Right kidney (tissue), 1 donor: ENCODE measurements around the gene LACTBL1.

Experiments
- DNase-seq: peaks from one replicate; pipeline ENCODE4 v3.0.0-alpha.2; 2016

LACTBL1 gene

GRCh38 chr1:22944346-22945055, 28.2 kb downstream of the LACTBL1 start:
- peak; percentile 39 for DNase-seq

GRCh38 chr1:22941257-22941656, 31.4 kb downstream of the LACTBL1 start:
- DNase-seq, result no peak

GRCh38 chr1:22936681-22937080, 36.0 kb downstream of the LACTBL1 start:
- DNase-seq, result no peak

DNA sequence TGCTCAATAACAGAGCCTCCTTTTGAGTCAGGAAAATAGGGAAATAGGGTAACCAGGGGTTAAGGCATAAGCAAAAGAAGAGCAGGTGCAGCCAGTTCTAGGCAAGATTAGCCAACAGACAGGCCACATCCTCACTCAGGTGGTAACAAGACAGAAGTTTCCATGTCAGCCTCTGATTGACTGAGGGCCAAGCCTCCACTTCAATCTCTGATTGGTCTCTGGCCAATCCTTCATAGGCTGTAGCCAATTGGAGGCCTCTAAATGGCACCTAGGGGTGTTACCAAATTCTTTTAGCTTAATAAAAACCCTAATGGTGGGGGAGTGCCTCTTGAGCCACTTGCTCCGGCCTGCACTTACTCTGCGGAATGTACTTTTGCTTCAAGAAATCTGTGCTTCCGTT, 37.2 kb downstream of the LACTBL1 start:
- no peak for DNase-seq

GRCh38 chr1:22932803-22933470, 39.7 kb downstream of the LACTBL1 start:
- no peak for DNase-seq

DNA sequence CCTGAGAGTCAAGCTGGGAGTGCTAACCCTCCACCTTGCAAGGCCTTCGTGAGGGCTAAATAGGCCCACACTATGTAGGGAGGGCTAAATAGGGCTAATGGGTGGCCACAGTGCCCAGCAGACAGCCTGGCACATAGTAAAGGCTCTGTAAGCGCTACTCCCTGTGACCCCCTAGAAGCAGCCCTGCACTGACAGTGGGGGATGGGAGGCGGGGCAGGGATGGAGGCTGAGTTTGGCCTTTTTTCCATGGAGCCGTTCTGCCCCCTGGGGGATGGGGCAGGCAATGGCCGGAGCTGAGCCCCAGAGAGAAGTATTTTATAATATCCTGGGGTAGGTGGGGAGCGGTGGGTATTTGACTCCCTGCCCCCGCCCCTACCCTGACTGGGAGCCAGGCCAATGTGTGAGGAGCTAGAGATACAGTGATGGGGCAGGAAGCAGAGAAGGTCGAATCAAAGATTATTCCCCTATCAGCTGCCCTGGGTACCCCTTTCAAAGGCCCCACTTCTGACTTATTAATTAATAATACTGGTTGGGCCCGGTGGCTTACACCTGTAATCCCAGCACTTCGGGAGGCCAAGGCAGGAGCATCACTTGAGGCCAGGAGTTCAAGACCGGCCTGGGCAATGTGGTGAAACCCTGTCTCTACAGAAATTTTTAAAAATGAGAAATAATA, 42.3 kb downstream of the LACTBL1 start:
- peak; percentile 22 for DNase-seq

- DNase-seq, result no peak
These were observed 47.6 kb downstream of the LACTBL1 start for GRCh38 chr1:22925111-22925510.

- DNase-seq, result no peak
These were observed 50.0 kb downstream of the LACTBL1 start for GRCh38 chr1:22922640-22923039.

- no peak for DNase-seq
These were observed 51.1 kb downstream of the LACTBL1 start for GRCh38 chr1:22921452-22922126.

DNA sequence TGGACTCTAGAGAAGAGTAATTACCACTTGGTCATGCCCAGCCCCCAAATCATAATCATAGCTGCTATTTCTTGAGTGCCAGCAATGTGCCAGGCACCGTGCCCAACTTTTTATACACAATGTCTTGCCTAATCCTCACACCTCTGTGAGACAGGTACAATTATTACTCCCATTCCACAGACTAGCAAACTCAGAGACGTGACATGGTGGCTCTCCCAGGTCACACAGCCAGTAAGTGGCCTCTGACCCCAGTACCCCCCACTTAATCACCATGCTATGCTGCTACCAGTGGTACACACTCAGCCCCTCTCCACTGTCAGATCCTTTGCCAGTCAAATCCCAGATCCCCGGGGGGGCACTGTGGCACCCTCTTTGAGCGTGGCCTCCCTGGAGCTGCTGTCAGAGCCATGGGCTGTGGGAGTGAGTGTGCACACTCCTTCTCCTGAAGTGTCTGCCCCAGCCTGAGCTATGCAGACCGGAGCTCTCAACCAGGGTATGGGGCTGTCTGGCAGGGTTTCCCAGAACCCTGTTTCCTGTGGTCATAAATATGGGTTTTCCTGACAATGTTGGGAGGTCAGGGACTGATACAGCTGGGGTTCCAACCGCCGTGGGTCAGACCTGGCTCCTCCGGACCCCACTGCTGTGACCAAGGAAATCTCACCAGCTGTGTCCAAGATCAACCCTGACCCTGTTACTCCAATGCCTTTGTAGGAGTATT, 51.8 kb downstream of the LACTBL1 start:
- DNase-seq, result no peak

DNA sequence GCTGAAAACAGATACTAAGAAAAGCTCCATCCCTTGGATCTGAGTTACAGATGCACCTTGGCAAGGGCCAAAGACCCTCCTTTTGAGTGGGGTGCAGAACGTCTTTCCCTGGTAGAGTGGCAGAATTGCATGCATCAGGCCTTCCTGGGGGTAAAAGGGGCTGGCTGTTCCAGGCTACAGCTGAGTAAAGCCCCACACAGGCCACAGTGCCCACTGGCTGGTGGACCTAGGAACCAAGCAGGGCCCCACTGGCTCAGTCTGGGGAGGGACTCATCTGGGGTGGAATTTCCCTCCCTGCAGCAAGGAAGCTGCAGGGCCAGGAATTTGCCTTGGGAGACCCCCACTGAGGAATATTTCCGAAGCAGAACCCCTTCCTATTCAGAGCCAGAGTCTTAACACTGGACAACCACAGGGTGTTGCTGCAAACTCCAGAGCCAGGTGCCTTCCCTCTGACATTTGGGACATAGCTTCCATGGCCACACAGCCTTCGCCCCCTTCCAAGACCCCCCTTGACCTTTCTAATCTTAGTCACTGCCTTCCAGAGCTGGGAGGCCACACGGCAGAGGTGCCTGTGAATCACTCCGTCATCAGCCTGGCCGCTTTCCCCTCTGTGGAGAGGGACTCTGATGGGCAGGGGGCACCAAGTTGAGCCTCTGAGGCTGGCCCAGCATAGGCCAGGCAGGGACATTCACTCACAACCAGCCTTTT, 52.5 kb downstream of the LACTBL1 start:
- no peak for DNase-seq

GRCh38 chr1:22919341-22920025, 53.2 kb downstream of the LACTBL1 start:
- no peak for DNase-seq

GRCh38 chr1:22918644-22919043, 54.0 kb downstream of the LACTBL1 start:
- no peak for DNase-seq

DNA sequence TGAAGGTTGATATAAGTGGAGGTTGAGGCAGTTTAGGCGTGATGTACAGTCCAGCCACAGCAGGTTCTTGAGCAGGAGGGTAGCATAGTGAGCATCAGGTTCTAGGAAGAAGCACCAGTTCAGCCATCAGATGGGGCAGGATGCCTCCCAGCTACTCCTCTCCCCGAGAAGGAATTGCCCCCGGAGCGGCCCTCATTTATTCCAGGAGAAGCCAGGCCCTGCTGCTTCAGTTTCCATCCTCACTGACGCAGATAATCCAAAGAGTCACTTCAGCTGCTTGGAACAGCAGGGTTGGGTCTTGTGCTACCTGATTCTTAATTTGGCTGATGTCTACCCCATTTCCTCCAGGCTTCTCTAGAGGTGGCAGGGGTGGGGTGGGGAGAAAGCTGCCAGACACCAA, 54.7 kb downstream of the LACTBL1 start:
- no peak for DNase-seq

GRCh38 chr1:22916471-22916820, 56.2 kb downstream of the LACTBL1 start:
- DNase-seq, result no peak

GRCh38 chr1:22915816-22916470, 56.7 kb downstream of the LACTBL1 start:
- DNase-seq, result no peak

DNA sequence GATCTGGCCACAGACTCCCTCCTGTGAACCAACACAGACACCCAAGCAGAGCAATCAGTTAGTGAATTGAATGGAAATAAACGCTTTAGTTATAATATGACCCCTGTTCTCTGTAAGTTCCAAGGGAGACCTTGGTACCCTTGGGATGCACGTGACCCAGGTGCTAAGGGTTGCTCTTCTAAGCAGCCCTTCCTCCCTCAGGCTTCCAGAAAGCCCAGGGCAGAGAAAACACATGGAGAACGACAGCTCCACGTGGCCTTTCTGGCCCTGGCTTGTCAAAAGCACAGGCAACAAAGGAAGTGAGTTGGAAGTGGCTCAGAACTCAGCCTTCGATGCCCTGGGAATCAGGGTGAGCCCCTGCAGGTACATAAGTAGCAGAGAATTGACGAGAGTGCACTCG, 57.4 kb downstream of the LACTBL1 start:
- no peak for DNase-seq

DNA sequence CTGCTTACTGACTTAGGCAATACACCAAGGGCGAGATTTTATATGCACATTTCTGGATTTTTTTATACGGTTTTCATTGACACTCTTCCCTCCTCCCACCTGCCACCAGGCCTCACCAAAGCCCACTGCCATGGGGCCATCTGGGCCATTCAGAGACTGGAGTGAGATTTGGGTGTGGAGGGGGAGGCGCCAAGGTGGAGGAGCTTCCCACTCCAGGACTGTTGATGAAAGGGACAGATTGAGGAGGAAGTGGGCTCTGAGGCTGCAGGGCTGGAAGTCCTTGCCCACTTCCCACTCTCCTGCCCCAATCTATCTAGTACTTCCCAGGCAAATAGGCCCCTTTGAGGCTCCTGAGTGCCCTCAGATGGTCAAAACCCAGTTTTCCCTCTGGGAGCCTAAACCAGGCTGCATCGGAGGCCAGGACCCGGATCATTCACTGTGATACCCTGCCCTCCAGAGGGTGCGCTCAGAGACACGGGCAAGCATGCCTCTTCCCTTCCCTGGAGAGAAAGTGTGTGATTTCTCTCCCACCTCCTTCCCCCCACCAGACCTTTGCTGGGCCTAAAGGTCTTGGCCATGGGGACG, 57.9 kb downstream of the LACTBL1 start:
- no peak for DNase-seq

- DNase-seq, result no peak
These were observed 58.5 kb downstream of the LACTBL1 start for GRCh38 chr1:22914156-22914555.
